Pancreas (tissue), 10 donors: Measurements from ENCODE around the gene CATSPERD. TPM values are rescaled to one million over a fixed set of nuclear protein-coding genes. Genes with fewer than 3 reads are reported as not detected.

Source experiments
- ATAC-seq, 4 donors: fragments of 200-7000 bp; cut with Tn5 transposase; one replicate each; pipeline versions ENCODE4 v1.8.0 to v1.9.1; 2020; ENCODE audit warnings: mild to moderate bottlenecking in 4 of 4, moderate library complexity in 4 of 4
- DNase-seq, 6 donors: peaks; one replicate each; pipeline ENCODE4 v3.0.0-alpha.2; 2020
- FAIRE-seq: peaks from 2 replicates; lab custom pipeline; 2012; peaks lifted over from hg19 to GRCh38; lab: Jason Lieb, UNC
- H3K27ac ChIP-seq, 4 donors: fragments of 200-600 bp; sonication (generic); 1 replicate in 3 of 4; 2 replicates in 1 of 4; pipeline versions ENCODE4 v1.5.0 to v1.8.0; 2020
- H3K27me3 ChIP-seq, 4 donors: fragments of 200-600 bp; one replicate each; pipeline ENCODE4 v1.8.0; 2021
- H3K36me3 ChIP-seq, 3 donors: fragments of 200-600 bp; sonication (generic) in 1 of 3; one replicate each; pipeline versions ENCODE4 v1.5.0 to v1.8.0; 2020 to 2021
- H3K4me1 ChIP-seq, 3 donors: fragments of 200-600 bp; one replicate each; pipeline ENCODE4 v1.8.0; 2021
- H3K4me3 ChIP-seq, 4 donors: fragments of 200-600 bp; sonication (generic) in 2 of 4; one replicate each; pipeline versions ENCODE4 v1.5.0 to v1.8.0; 2020 to 2021
- H3K9me3 ChIP-seq, 4 donors: fragments of 200-600 bp; one replicate each; pipeline ENCODE4 v1.8.0; 2021
- CTCF ChIP-seq, 4 donors: fragments of 200-600 bp; sonication (generic) in 3 of 4; IDR thresholded peaks; one replicate each; pipeline versions ENCODE4 v1.5.0 to v1.8.0; 2021; ENCODE audit warnings: antibody characterized with exemption in 4 of 4
- WGBS, 2 donors: extraction: QIAGEN DNeasy Blood & Tissue Kit; methylation state at CpG; one replicate each; pipeline ENCODE4 v1.1.7; 2013; 5-methylcytosine and 5-hydroxymethylcytosine counted together
- intact Hi-C, 3 donors: fragments of 100-400 bp; cut with DNase I; formaldehyde crosslinking; loops; one replicate each; pipeline versions ENCODE4 v1.11.1 to v1.14.2; 2022
- polyA plus RNA-seq, 2 donors: library from polyadenylated mRNA; stranded (reverse); fragments of 200-250 nt; gene quantifications; one replicate each; pipeline ENCODE4 v1.2.3, GENCODE V29; 2013
- total RNA-seq, 6 donors: library from RNA; stranded (reverse); fragmentation: NEBNext Ultra II Directional in 4 of 6; extraction: Animal tissue kit (Norgen Biotek cat#: 25700) in 4 of 6; gene quantifications; one replicate each; pipeline versions ENCODE4 v1.2.1 to v1.2.4, GENCODE V29; 2021 to 2023
- donor health status: healthy with polysubstance abuse.
- donor health status: DM: no; HTN: no; CAD: no; lungs with moderate emphysema.
- donor health status: DM: no; HTN: no; CAD: no.
- donor health status: control.
- donor health status: control.
- donor health status: Bipolar disorder and iron deficiency.
- donor health status: DM: yes; HTN: yes; CAD: no.
- donor health status: DM: no; HTN: no; CAD: no.
- donor health status: DM: no; HTN: no; CAD: no.
- donor health status: DM: yes; HTN: yes; CAD: no.

CATSPERD gene
- total and polyA plus RNA-seq, 8 donors, result not detected

- Histone ChIP-seq H3K9me3 (no peaks in the 10 kb centered on the region), H3K4me1 (no peaks in the 10 kb centered on the region), H3K27me3 (no peaks in the 10 kb centered on the region), H3K36me3 (peaks cover 0 to 2% (median 0%) of the 10 kb centered on the region in 3 donors), H3K27ac (no peak overlapping the region), H3K4me3 (no peak overlapping the region)
- FAIRE-seq (no peak), ATAC-seq (no peak), DNase-seq (no peak)
- no peak for TF ChIP-seq CTCF (IDR thresholded peaks at IDR 0.05)
- intact Hi-C loops, result no loop called here
- 82 to 89% methylated on average over 5 of the region's 5 CpGs for WGBS, 2 donors
Observed at GRCh38 chr19:5674714-5675113, 45.7 kb upstream of the CATSPERD start.

GRCh38 chr19:5676105-5676771 lies 44.2 kb upstream of the CATSPERD start:
- H3K27me3 ChIP-seq, result no peaks in the 10 kb centered on the region

GRCh38 chr19:5676772-5677105 lies 43.7 kb upstream of the CATSPERD start:
- DNase-seq (no peak), ATAC-seq (no peak), FAIRE-seq (no peak)
- WGBS, 2 donors, result 66 to 69% methylated on average over 13 of the region's 13 CpGs
- Histone ChIP-seq H3K27me3 (no peaks in the 10 kb centered on the region), H3K4me1 (no peaks in the 10 kb centered on the region), H3K4me3 (no peak overlapping the region), H3K36me3 (no peaks in the 10 kb centered on the region), H3K9me3 (no peaks in the 10 kb centered on the region), H3K27ac (no peak overlapping the region)
- no peak for TF ChIP-seq CTCF (IDR thresholded peaks at IDR 0.05)
- intact Hi-C loops, result no loop called here

More at GRCh38 chr19:5676105-5676771, 44.2 kb upstream of the CATSPERD start:
- TF ChIP-seq CTCF (IDR thresholded peaks at IDR 0.05), result no peak
- Histone ChIP-seq H3K4me3 (no peak overlapping the region), H3K36me3 (no peaks in the 10 kb centered on the region), H3K4me1 (no peaks in the 10 kb centered on the region), H3K27ac (no peak overlapping the region), H3K9me3 (no peaks in the 10 kb centered on the region)
- no peak for FAIRE-seq
- WGBS, 2 donors, result 50 to 53% methylated on average over 17 of the region's 17 CpGs
- no peak for ATAC-seq
- intact Hi-C loops, result no loop called here
- peak in 1 of 6 donors; percentile 51 for DNase-seq

- peak in 1 of 6 donors; percentile 75 for DNase-seq
- no peak overlapping the region for H3K4me3 ChIP-seq
- H3K36me3 ChIP-seq, result no peaks in the 10 kb centered on the region
- H3K9me3 ChIP-seq, result no peaks in the 10 kb centered on the region
- no peak for ATAC-seq
- TF ChIP-seq CTCF (IDR thresholded peaks at IDR 0.05), result no peak
- no peaks in the 10 kb centered on the region for H3K4me1 ChIP-seq
- no peak for FAIRE-seq
- no peak overlapping the region for H3K27ac ChIP-seq
- 85 to 94% methylated on average over 10 of the region's 10 CpGs for WGBS, 2 donors
- intact Hi-C loops, result no loop called here
- no peaks in the 10 kb centered on the region for H3K27me3 ChIP-seq
Observed at GRCh38 chr19:5677136-5677535, 43.3 kb upstream of the CATSPERD start.

GRCh38 chr19:5677580-5677979 lies 42.9 kb upstream of the CATSPERD start:
- WGBS, 2 donors, result 85 to 87% methylated on average over 9 of the region's 9 CpGs
- FAIRE-seq, result no peak

More at GRCh38 chr19:5677580-5677979, 42.9 kb upstream of the CATSPERD start:
- intact Hi-C loops, result no loop called here
- no peak for ATAC-seq
- Histone ChIP-seq H3K27ac (no peak overlapping the region), H3K9me3 (no peaks in the 10 kb centered on the region), H3K27me3 (no peaks in the 10 kb centered on the region), H3K4me3 (no peak overlapping the region), H3K4me1 (no peaks in the 10 kb centered on the region), H3K36me3 (no peaks in the 10 kb centered on the region)
- TF ChIP-seq CTCF (IDR thresholded peaks at IDR 0.05), result no peak
- peak in 1 of 6 donors; percentile 72 for DNase-seq
